Measurements from ENCODE around the gene ESPNL. TPM values are rescaled to one million over a fixed set of nuclear protein-coding genes. Genes with fewer than 3 reads are reported as not detected.

Gene ESPNL
- total RNA-seq, 2 experiments from 2014 or later: not detected

DNA sequence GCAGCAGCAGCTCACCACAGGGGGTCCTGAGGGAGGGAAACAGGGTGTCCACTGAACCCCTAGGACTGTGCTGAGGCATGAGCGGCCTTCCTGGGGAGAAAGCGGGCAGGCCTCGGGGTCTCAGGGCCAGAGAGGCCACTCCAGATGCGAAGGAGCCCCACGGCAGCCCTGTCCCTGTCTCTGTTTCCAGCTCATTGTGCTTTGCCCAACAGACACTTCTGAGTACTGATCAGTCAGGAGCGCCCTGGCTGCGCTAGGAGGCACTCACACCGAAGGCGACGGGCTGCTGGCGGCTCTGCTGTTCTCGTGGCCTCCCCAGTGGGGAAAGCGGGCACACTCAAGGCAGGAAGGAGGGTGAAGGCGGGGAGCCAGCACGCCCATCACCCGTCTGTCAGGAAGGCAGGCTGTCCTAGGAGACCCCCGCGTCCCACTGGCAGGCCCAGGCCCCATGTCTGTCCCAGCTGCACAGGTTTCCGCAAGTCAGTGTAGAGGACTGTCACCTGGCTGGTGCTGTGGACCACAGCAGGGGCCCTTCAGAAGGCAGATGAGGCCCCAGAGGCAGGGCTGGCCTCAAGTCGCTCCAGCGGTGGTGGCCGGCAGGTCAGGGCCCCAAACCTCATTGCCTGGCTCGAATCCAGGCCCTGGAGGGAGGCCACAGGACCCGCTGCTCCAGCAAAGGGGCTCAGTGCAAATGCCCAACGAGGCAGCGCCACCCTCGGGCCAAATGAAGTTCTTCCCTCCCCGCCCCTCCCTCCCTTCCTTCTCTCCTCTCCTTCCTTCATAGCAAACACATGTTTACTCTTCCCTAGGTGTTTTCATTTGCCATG lies 6.8 kb downstream of the ESPNL start:
- Histone ChIP-seq H3K27ac (ENCODE audit: low read depth in 1 of 2, low read length in 2 of 2) (no peak overlapping the region), H3K27me3 (ENCODE audit: control insufficient read depth in 1 of 2, insufficient read depth in 2 of 2, low read length in 2 of 2) (no peaks in the 10 kb centered on the region), H3K9me3 (ENCODE audit: control insufficient read depth in 1 of 2, insufficient read depth in 1 of 2, low read length in 2 of 2) (no peaks in the 10 kb centered on the region), H3K4me3 (ENCODE audit: low read length) (no peak overlapping the region), H3K4me1 (ENCODE audit: insufficient read depth, low read length) (peaks cover 5% of the 10 kb centered on the region), H3K36me3 (ENCODE audit: insufficient read depth, low read length) (no peaks in the 10 kb centered on the region)
- TF ChIP-seq, protein P1, sequence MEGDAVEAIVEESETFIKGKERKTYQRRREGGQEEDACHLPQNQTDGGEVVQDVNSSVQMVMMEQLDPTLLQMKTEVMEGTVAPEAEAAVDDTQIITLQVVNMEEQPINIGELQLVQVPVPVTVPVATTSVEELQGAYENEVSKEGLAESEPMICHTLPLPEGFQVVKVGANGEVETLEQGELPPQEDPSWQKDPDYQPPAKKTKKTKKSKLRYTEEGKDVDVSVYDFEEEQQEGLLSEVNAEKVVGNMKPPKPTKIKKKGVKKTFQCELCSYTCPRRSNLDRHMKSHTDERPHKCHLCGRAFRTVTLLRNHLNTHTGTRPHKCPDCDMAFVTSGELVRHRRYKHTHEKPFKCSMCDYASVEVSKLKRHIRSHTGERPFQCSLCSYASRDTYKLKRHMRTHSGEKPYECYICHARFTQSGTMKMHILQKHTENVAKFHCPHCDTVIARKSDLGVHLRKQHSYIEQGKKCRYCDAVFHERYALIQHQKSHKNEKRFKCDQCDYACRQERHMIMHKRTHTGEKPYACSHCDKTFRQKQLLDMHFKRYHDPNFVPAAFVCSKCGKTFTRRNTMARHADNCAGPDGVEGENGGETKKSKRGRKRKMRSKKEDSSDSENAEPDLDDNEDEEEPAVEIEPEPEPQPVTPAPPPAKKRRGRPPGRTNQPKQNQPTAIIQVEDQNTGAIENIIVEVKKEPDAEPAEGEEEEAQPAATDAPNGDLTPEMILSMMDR (IDR thresholded peaks at IDR 0.05): no peak
- DNase-seq: peak in 2 of 14 experiments; percentile 22 to 26
- intact Hi-C loops (cut with DNase I, micrococcal nuclease): no loop called here
- no peak for ATAC-seq (ENCODE audit: poor library complexity)
- ChIA-PET POLR2A (no interaction called here), CTCF (no interaction called here)
- Mint-ChIP-seq H3K27ac (no peak overlapping the region), H3K4me1 (ENCODE audit: low read depth) (peaks cover 6% of the 10 kb centered on the region), H3K4me3 (no peak overlapping the region), H3K36me3 (ENCODE audit: low read depth) (no peaks in the 10 kb centered on the region), H3K27me3 (no peaks in the 10 kb centered on the region), H3K9me3 (no peaks in the 10 kb centered on the region)

DNA sequence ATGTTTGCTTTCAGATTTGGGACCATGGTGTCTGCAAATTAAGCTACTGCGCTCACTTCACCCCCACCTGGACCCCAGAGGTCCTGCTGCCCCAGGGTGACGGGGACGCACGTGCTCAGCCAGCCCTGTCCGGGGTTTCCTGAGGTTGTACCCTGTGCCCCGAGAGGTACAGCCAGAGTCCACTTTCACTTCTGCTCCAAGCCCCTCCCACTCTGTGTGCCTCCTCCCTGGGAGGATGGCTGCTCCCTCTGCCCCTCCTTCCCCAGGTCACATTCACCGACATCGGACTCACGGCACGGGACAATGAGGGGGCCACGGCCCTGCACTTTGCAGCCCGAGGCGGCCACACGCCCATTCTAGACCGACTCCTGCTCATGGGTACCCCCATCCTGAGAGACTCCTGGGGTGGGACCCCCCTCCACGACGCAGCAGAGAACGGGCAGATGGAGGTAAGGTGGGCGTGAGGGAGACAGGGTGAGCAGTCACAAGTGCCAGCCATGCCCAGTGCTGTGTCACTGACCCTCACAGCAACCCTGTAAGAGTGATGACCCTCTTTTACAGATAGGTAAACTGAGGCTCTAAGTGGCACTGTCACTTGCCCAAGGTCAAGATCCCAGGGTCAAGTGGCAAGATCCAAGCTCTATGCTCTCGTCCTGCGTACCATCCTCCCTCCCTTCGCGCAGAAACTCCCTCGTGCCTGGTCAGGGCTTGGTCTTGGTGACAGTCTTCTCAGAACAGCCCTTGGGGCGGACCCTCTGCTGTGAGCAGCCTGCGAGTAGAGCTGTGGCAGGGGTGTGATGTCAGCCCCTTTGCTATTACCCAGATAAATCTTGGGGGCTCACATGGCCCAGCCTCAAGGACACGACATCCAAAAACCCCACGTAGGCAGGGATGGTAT lies 7.6 kb downstream of the ESPNL start:
- Histone ChIP-seq H3K4me3 (ENCODE audit: low read length) (no peak overlapping the region), H3K4me1 (ENCODE audit: insufficient read depth, low read length) (peaks cover 5% of the 10 kb centered on the region), H3K9me3 (ENCODE audit: control insufficient read depth in 1 of 2, insufficient read depth in 1 of 2, low read length in 2 of 2) (peaks cover 0 to 7% of the 10 kb centered on the region in 2 experiments), H3K27ac (ENCODE audit: low read depth in 1 of 2, low read length in 2 of 2) (no peak overlapping the region), H3K27me3 (ENCODE audit: control insufficient read depth in 1 of 2, insufficient read depth in 2 of 2, low read length in 2 of 2) (no peaks in the 10 kb centered on the region), H3K36me3 (ENCODE audit: insufficient read depth, low read length) (no peaks in the 10 kb centered on the region)
- Mint-ChIP-seq H3K4me1 (ENCODE audit: low read depth) (peaks cover 6% of the 10 kb centered on the region), H3K27me3 (no peaks in the 10 kb centered on the region), H3K36me3 (ENCODE audit: low read depth) (no peaks in the 10 kb centered on the region), H3K27ac (no peak overlapping the region), H3K4me3 (no peak overlapping the region), H3K9me3 (no peaks in the 10 kb centered on the region)
- intact Hi-C loops (cut with DNase I, micrococcal nuclease): no loop called here
- TF ChIP-seq, protein P1 (IDR thresholded peaks at IDR 0.05): no peak
- ChIA-PET POLR2A (no interaction called here), CTCF (no interaction called here)
- peak in 2 of 14 experiments; percentile 24 to 39 for DNase-seq
- no peak for ATAC-seq (ENCODE audit: poor library complexity)

DNA sequence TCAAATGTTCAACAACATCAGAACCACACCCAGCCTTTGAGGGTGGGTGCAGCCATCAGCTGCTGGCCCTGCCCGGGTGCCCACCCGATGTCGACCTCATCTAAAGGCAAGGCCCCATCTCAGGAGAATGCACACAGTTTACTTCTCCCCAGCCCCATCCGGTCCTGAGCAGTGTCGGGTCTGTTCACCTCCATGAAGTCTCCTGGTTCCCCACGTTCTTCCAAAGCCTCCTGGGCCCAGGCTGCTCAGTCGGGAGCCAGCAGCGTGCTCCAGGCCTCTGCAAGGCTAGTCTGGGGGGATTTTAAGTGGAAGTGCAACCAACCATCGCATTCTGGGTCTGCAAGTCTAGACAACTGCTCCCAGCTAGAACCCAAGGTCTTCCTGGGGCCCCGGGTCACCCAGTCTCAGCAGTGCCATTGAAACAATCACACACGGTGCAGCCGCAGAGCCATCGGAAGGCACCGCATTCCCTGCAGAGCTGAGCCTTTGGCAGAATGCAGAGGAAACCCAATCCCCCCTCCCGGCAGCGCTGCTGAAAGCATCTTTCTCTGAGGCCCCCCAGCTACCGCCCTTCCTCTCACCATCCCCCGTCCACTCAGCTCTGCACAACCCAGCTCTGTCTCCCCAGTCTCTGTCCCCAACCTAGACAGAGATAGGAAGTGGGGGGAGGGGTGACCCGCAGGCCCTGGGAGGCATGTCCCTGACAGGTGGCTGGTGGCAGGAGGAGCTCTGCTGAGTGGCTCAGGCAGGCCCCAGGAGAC lies 8.5 kb downstream of the ESPNL start:
- H3K4me3 ChIP-seq (ENCODE audit: low read length): no peak overlapping the region
- DNase-seq (peak in 7 of 14 experiments; percentile 5 to 35 (median 18)), ATAC-seq (ENCODE audit: poor library complexity) (peak; percentile 41)
- intact Hi-C loops (cut with DNase I, micrococcal nuclease): no loop called here
- no peak overlapping the region for H3K27ac Mint-ChIP-seq
- TF ChIP-seq, protein P1 (IDR thresholded peaks at IDR 0.05): no peak
- peaks cover 5% of the 10 kb centered on the region for H3K4me1 ChIP-seq (ENCODE audit: insufficient read depth, low read length)
- no peaks in the 10 kb centered on the region for H3K36me3 Mint-ChIP-seq (ENCODE audit: low read depth)
- CTCF ChIA-PET: no interaction called here
- no peaks in the 10 kb centered on the region for H3K9me3 Mint-ChIP-seq
- POLR2A ChIA-PET: no interaction called here
- H3K27ac ChIP-seq (ENCODE audit: low read depth in 1 of 2, low read length in 2 of 2): no peak overlapping the region
- H3K36me3 ChIP-seq (ENCODE audit: insufficient read depth, low read length): no peaks in the 10 kb centered on the region
- no peaks in the 10 kb centered on the region for H3K27me3 Mint-ChIP-seq
- peaks cover 6% of the 10 kb centered on the region for H3K4me1 Mint-ChIP-seq (ENCODE audit: low read depth)
- H3K9me3 ChIP-seq (ENCODE audit: control insufficient read depth in 1 of 2, insufficient read depth in 1 of 2, low read length in 2 of 2): peaks cover 3 to 9% of the 10 kb centered on the region in 2 experiments
- H3K27me3 ChIP-seq (ENCODE audit: control insufficient read depth in 1 of 2, insufficient read depth in 2 of 2, low read length in 2 of 2): no peaks in the 10 kb centered on the region
- no peak overlapping the region for H3K4me3 Mint-ChIP-seq
